Natural killer cell (primary cell): ENCODE results near the gene PPFIA1. TPM values are rescaled to one million over a fixed set of nuclear protein-coding genes. Genes with fewer than 3 reads are reported as not detected.

Source experiments
- ATAC-seq, 3 donors: fragments of 150-1000 bp in 2 of 3; fragments of 200-7000 bp in 1 of 3; cut with Tn5 transposase; 1 replicate in 1 of 3; 2 replicates in 2 of 3; pipeline ENCODE4 v1.10.0; 2021; ENCODE audit warnings: mild to moderate bottlenecking in 2 of 3, moderate library complexity in 2 of 3
- DNase-seq, 2 donors: peaks; one replicate each; pipeline versions ENCODE4 v3.0.0 to v3.0.0-alpha.2; 2013 to 2021; ENCODE audit warnings: mixed read lengths in 1 of 2
- H3K27ac ChIP-seq: one replicate; pipeline ENCODE4 v1.5.1; 2013; ENCODE audit warnings: mild to moderate bottlenecking, low read length
- H3K27me3 ChIP-seq: one replicate; pipeline ENCODE4 v1.6.1; 2013; ENCODE audit warnings: low read length; ENCODE audit not compliant: control insufficient read depth, insufficient read depth
- H3K36me3 ChIP-seq: one replicate; pipeline ENCODE4 v1.6.1; 2013; ENCODE audit warnings: low read length; ENCODE audit not compliant: control insufficient read depth, insufficient read depth
- H3K4me1 ChIP-seq: one replicate; pipeline ENCODE4 v1.6.1; 2013; ENCODE audit warnings: low read length; ENCODE audit not compliant: control insufficient read depth, insufficient read depth
- H3K4me3 ChIP-seq: one replicate; pipeline ENCODE4 v1.5.1; 2013; ENCODE audit warnings: low read length
- H3K9me3 ChIP-seq: one replicate; pipeline ENCODE4 v1.6.1; 2013; ENCODE audit warnings: low read length; ENCODE audit not compliant: control insufficient read depth, insufficient read depth
- H3K27ac Mint-ChIP-seq, 2 donors: one replicate each; pipeline ENCODE4 v1.8.0; 2022; ENCODE audit warnings: mild to moderate bottlenecking in 2 of 2, mixed read lengths in 2 of 2, moderate library complexity in 1 of 2
- H3K27me3 Mint-ChIP-seq, 2 donors: one replicate each; pipeline ENCODE4 v1.8.0; 2022; ENCODE audit warnings: low read depth in 2 of 2, mixed read lengths in 2 of 2
- H3K36me3 Mint-ChIP-seq: one replicate; pipeline ENCODE4 v1.8.0; 2022; ENCODE audit warnings: mixed read lengths
- H3K4me1 Mint-ChIP-seq, 2 donors: one replicate each; pipeline ENCODE4 v1.8.0; 2022; ENCODE audit warnings: mixed read lengths in 2 of 2
- H3K4me3 Mint-ChIP-seq: one replicate; pipeline ENCODE4 v1.8.0; 2022; ENCODE audit warnings: mild to moderate bottlenecking, moderate library complexity, mixed read lengths
- H3K9me3 Mint-ChIP-seq, 2 donors: one replicate each; pipeline ENCODE4 v1.8.0; 2022; ENCODE audit warnings: mixed read lengths in 2 of 2
- CTCF ChIP-seq: fragments of 200-600 bp; IDR thresholded peaks from one replicate; pipeline ENCODE4 v1.8.0; 2022; ENCODE audit warnings: antibody characterized with exemption
- WGBS: methylation state at CpG from one replicate; pipeline ENCODE4 v1.1.7; 2013; ENCODE audit warnings: missing lambda C conversion rate; ENCODE audit not compliant: insufficient coverage; 5-methylcytosine and 5-hydroxymethylcytosine counted together
- intact Hi-C: fragments of 100-400 bp; cut with micrococcal nuclease; formaldehyde crosslinking; loops from one replicate; pipeline ENCODE4 v1.14.2; 2022
- total RNA-seq, 4 donors: library from RNA; stranded (reverse); fragments of 120-200 nt in 1 of 4; gene quantifications; one replicate each; pipeline versions ENCODE4 v1.2.3 to v1.2.4, GENCODE V29; 2013 to 2022

Gene PPFIA1
- total RNA-seq, 3 donors from 2014 or later (not counting 1 experiment from before 2014, with no cell fraction given) = 42.1 to 75.4 (median 51.7) TPM

GRCh38 chr11:70377645-70378044 lies 107.2 kb downstream of the PPFIA1 start:
- H3K36me3 Mint-ChIP-seq = peaks cover 8% of the 10 kb centered on the region
- no peak overlapping the region for H3K4me3 ChIP-seq
- H3K27ac Mint-ChIP-seq = no peak overlapping the region

GRCh38 chr11:70378506-70379134 lies 108.1 kb downstream of the PPFIA1 start:
- Histone ChIP-seq H3K27ac (no peak overlapping the region), H3K4me3 (no peak overlapping the region), H3K27me3 (no peaks in the 10 kb centered on the region), H3K36me3 (peaks cover 34% of the 10 kb centered on the region), H3K9me3 (no peaks in the 10 kb centered on the region), H3K4me1 (no peaks in the 10 kb centered on the region)
- peaks cover 6% of the 10 kb centered on the region for H3K36me3 Mint-ChIP-seq
- ATAC-seq = no peak
- H3K4me3 Mint-ChIP-seq = no peak overlapping the region
- no peak for TF ChIP-seq CTCF
- intact Hi-C loops = no loop called here
- no peak for DNase-seq
- no peaks in the 10 kb centered on the region for H3K4me1 Mint-ChIP-seq
- no peaks in the 10 kb centered on the region for H3K27me3 Mint-ChIP-seq
- no peak overlapping the region for H3K27ac Mint-ChIP-seq
- WGBS = 89% methylated on average over 8 of the region's 9 CpGs
- no peaks in the 10 kb centered on the region for H3K9me3 Mint-ChIP-seq

More at GRCh38 chr11:70377645-70378044, 107.2 kb downstream of the PPFIA1 start:
- Histone ChIP-seq H3K4me1 (no peaks in the 10 kb centered on the region), H3K27me3 (no peaks in the 10 kb centered on the region), H3K36me3 (peaks cover 44% of the 10 kb centered on the region), H3K27ac (no peak overlapping the region), H3K9me3 (no peaks in the 10 kb centered on the region)
- H3K9me3 Mint-ChIP-seq = no peaks in the 10 kb centered on the region
- no peak for TF ChIP-seq CTCF
- no peaks in the 10 kb centered on the region for H3K4me1 Mint-ChIP-seq
- H3K4me3 Mint-ChIP-seq = no peak overlapping the region
- intact Hi-C loops = no loop called here
- no peak for ATAC-seq
- no peak for DNase-seq
- no peaks in the 10 kb centered on the region for H3K27me3 Mint-ChIP-seq
- WGBS = 95% methylated on average over 7 of the region's 8 CpGs

- H3K27me3 Mint-ChIP-seq = no peaks in the 10 kb centered on the region
- intact Hi-C loops = no loop called here
- H3K9me3 Mint-ChIP-seq = no peaks in the 10 kb centered on the region
- H3K4me1 ChIP-seq = no peaks in the 10 kb centered on the region
- no peak overlapping the region for H3K27ac ChIP-seq
- H3K9me3 ChIP-seq = no peaks in the 10 kb centered on the region
- WGBS = 94% methylated on average over 8 of the region's 8 CpGs
- H3K36me3 Mint-ChIP-seq = peaks cover 12% of the 10 kb centered on the region
- no peaks in the 10 kb centered on the region for H3K4me1 Mint-ChIP-seq
- no peak overlapping the region for H3K27ac Mint-ChIP-seq
- H3K4me3 ChIP-seq = no peak overlapping the region
- DNase-seq (no peak), ATAC-seq (no peak)
- TF ChIP-seq CTCF = no peak
- no peak overlapping the region for H3K4me3 Mint-ChIP-seq
- peaks cover 28% of the 10 kb centered on the region for H3K36me3 ChIP-seq
- no peaks in the 10 kb centered on the region for H3K27me3 ChIP-seq
Measured at GRCh38 chr11:70381350-70381749, 110.9 kb downstream of the PPFIA1 start.
